Activated CD4-positive, CD25-positive, alpha-beta regulatory T cell treated with anti-CD3 and anti-CD28 coated beads, Interleukin-2, amount 50 U/mL, for 16 hours (primary cell): Measurements from ENCODE around the gene MARCHF5.
A peak's percentile ranks its signal among the peaks of the same experiment; 100 is the strongest.

Source experiments
- DNase-seq: peaks from one replicate; pipeline ENCODE4 v3.0.0-alpha.2; 2020; ENCODE audit warnings: low read depth, low spot score

Gene MARCHF5

GRCh38 chr10:92290837-92291615 is at the start of gene MARCHF5, which contains the start of gene CPEB3:
Gene MARCHF5, plus strand, starts transcription at chr10:92291167. Its CDS starts 328 bp downstream, at chr10:92291495.
Gene CPEB3, minus strand, starts transcription at chr10:92291078. Its CDS starts 50,728 bp downstream, at chr10:92240350.
- DNase-seq: peak; percentile 82

- DNase-seq: no peak
Measured at GRCh38 chr10:92241501-92241900, 49.5 kb upstream of the MARCHF5 start.

- DNase-seq: no peak
Measured at GRCh38 chr10:92242380-92242779, 48.6 kb upstream of the MARCHF5 start.

- DNase-seq: no peak
Measured at GRCh38 chr10:92242910-92243671, 47.9 kb upstream of the MARCHF5 start.

- DNase-seq: no peak
Measured at GRCh38 chr10:92244796-92245195, 46.2 kb upstream of the MARCHF5 start.

GRCh38 chr10:92248566-92248965 is 42.4 kb upstream of the MARCHF5 start:
- no peak for DNase-seq

GRCh38 chr10:92263396-92263795 is 27.6 kb upstream of the MARCHF5 start:
- DNase-seq: no peak

- DNase-seq: no peak
Measured at GRCh38 chr10:92264249-92264648, 26.7 kb upstream of the MARCHF5 start.

GRCh38 chr10:92265687-92266258 is 25.2 kb upstream of the MARCHF5 start:
- DNase-seq: no peak

- no peak for DNase-seq
Measured at GRCh38 chr10:92267343-92267742, 23.6 kb upstream of the MARCHF5 start.

- no peak for DNase-seq
Measured at GRCh38 chr10:92268748-92269147, 22.2 kb upstream of the MARCHF5 start.

- no peak for DNase-seq
Measured at GRCh38 chr10:92274071-92274470, 16.9 kb upstream of the MARCHF5 start.

- DNase-seq: no peak
Measured at GRCh38 chr10:92278996-92279696, 11.8 kb upstream of the MARCHF5 start.

- no peak for DNase-seq
Measured at GRCh38 chr10:92284112-92284704, 6.8 kb upstream of the MARCHF5 start.

GRCh38 chr10:92290076-92290836 is 711 bp upstream of the MARCHF5 start:
- DNase-seq: no peak

- no peak for DNase-seq
Measured at GRCh38 chr10:92291616-92291865, 574 bp downstream of the MARCHF5 start.

GRCh38 chr10:92291921-92292845 is 1.2 kb downstream of the MARCHF5 start:
- peak; percentile 2 for DNase-seq

GRCh38 chr10:92298487-92298886 is 7.5 kb downstream of the MARCHF5 start:
- no peak for DNase-seq

GRCh38 chr10:92303096-92303495 is 12.1 kb downstream of the MARCHF5 start:
- no peak for DNase-seq

GRCh38 chr10:92304061-92304460 is 13.1 kb downstream of the MARCHF5 start:
- no peak for DNase-seq
